CD14-positive monocyte (primary cell): Measurements from ENCODE around the gene MYO6. TPM values are rescaled to one million over a fixed set of nuclear protein-coding genes. Genes with fewer than 3 reads are reported as not detected.

ENCODE experiments used
- DNase-seq, 3 donors: peaks; one replicate each; pipeline ENCODE4 v3.0.0-alpha.2; 2011 to 2022
- H2AFZ ChIP-seq: 2 replicates; pipeline ENCODE4 v1.6.0; 2012; ENCODE audit warnings: mild to moderate bottlenecking, low read depth, low read length, inconsistent platforms; ENCODE audit not compliant: insufficient read depth, poor library complexity, severe bottlenecking
- H3K27ac ChIP-seq, 2 donors: 1 replicate in 1 of 2; 2 replicates in 1 of 2; pipeline ENCODE4 v1.5.1; 2012 to 2013; ENCODE audit warnings: low read length in 2 of 2, control low read depth in 1 of 2, inconsistent platforms in 1 of 2, low read depth in 1 of 2, mild to moderate bottlenecking in 1 of 2
- H3K27me3 ChIP-seq, 2 donors: one replicate each; pipeline versions ENCODE4 v1.6.0 to v1.6.1; 2011 to 2013; ENCODE audit warnings: low read length in 2 of 2; ENCODE audit not compliant: control insufficient read depth in 2 of 2, insufficient read depth in 2 of 2
- H3K36me3 ChIP-seq, 2 donors: replicated peaks in 1 of 2; 1 replicate in 1 of 2; 2 replicates in 1 of 2; pipeline versions ENCODE4 v1.5.1 to v1.6.1; 2012 to 2013; ENCODE audit warnings: low read length in 2 of 2, control low read depth in 1 of 2, inconsistent platforms in 1 of 2, mild to moderate bottlenecking in 1 of 2; ENCODE audit not compliant: insufficient read depth in 2 of 2, control insufficient read depth in 1 of 2
- H3K4me1 ChIP-seq, 2 donors: 1 replicate in 1 of 2; 2 replicates in 1 of 2; pipeline versions ENCODE4 v1.5.1 to v1.6.1; 2012 to 2013; ENCODE audit warnings: low read length in 2 of 2, control low read depth in 1 of 2, inconsistent platforms in 1 of 2, mild to moderate bottlenecking in 1 of 2, moderate library complexity in 1 of 2; ENCODE audit not compliant: insufficient read depth in 2 of 2, control insufficient read depth in 1 of 2
- H3K4me2 ChIP-seq: replicated peaks from 2 replicates; pipeline ENCODE3; 2012; ENCODE audit warnings: low read length, moderate library complexity, mild to moderate bottlenecking; ENCODE audit not compliant: poor library complexity, severe bottlenecking; ENCODE audit errors: extremely low read depth
- H3K4me3 ChIP-seq, 3 experiments: fragments of 200-600 bp in 1 of 3; sonication (generic) in 1 of 3; replicated peaks in 1 of 3; 1 replicate in 2 of 3; 2 replicates in 1 of 3; pipeline ENCODE4 v1.5.1; 2011 to 2013; ENCODE audit warnings: low read length in 3 of 3, mild to moderate bottlenecking in 3 of 3, control low read depth in 2 of 3, low read depth in 2 of 3, inconsistent platforms in 1 of 3, moderate library complexity in 1 of 3
- H3K79me2 ChIP-seq: 2 replicates; pipeline ENCODE4 v1.6.0; 2012; ENCODE audit warnings: mild to moderate bottlenecking, control low read depth, inconsistent platforms, low read length, moderate library complexity; ENCODE audit not compliant: insufficient read depth
- H3K9ac ChIP-seq: 2 replicates; pipeline ENCODE4 v1.6.0; 2017; ENCODE audit warnings: low read length, mild to moderate bottlenecking; ENCODE audit not compliant: insufficient read depth, poor library complexity, severe bottlenecking
- H3K9me3 ChIP-seq, 2 donors: replicated peaks in 1 of 2; 1 replicate in 1 of 2; 2 replicates in 1 of 2; pipeline versions ENCODE4 v1.5.1 to v1.6.1; 2012 to 2013; ENCODE audit warnings: low read length in 2 of 2, control low read depth in 1 of 2; ENCODE audit not compliant: control insufficient read depth in 1 of 2, insufficient read depth in 1 of 2
- H4K20me1 ChIP-seq: 2 replicates; pipeline ENCODE4 v1.6.0; 2012; ENCODE audit warnings: mild to moderate bottlenecking, low read length, control low read depth, moderate library complexity; ENCODE audit not compliant: insufficient read depth
- H3K27ac Mint-ChIP-seq, 7 donors: one replicate each; pipeline ENCODE4 v1.8.0; 2020; ENCODE audit warnings: mild to moderate bottlenecking in 7 of 7, mixed read lengths in 7 of 7, moderate library complexity in 6 of 7, inconsistent platforms in 2 of 7
- H3K27me3 Mint-ChIP-seq, 3 donors: one replicate each; pipeline ENCODE4 v1.8.0; 2021 to 2022; ENCODE audit warnings: low read depth in 3 of 3, mild to moderate bottlenecking in 3 of 3, mixed read lengths in 3 of 3, moderate library complexity in 3 of 3, inconsistent platforms in 1 of 3
- H3K36me3 Mint-ChIP-seq, 2 donors: one replicate each; pipeline ENCODE4 v1.8.0; 2020; ENCODE audit warnings: mixed read lengths in 2 of 2, inconsistent platforms in 1 of 2, mild to moderate bottlenecking in 1 of 2
- H3K4me1 Mint-ChIP-seq: one replicate; pipeline ENCODE4 v1.8.0; 2020; ENCODE audit warnings: mild to moderate bottlenecking, mixed read lengths
- H3K4me3 Mint-ChIP-seq, 2 donors: one replicate each; pipeline ENCODE4 v1.8.0; 2020; ENCODE audit warnings: mild to moderate bottlenecking in 2 of 2, mixed read lengths in 2 of 2, moderate library complexity in 1 of 2
- H3K9me3 Mint-ChIP-seq, 7 donors: one replicate each; pipeline ENCODE4 v1.8.0; 2020 to 2022; ENCODE audit warnings: mixed read lengths in 7 of 7, mild to moderate bottlenecking in 6 of 7, moderate library complexity in 6 of 7, inconsistent platforms in 2 of 7
- CTCF ChIP-seq: fragments of 200-600 bp; IDR thresholded peaks from one replicate; pipeline ENCODE4 v1.8.0; 2022; ENCODE audit warnings: antibody characterized with exemption, mild to moderate bottlenecking
- WGBS: methylation state at CpG from one replicate; pipeline ENCODE4 v1.1.5; 2013; ENCODE audit warnings: missing lambda C conversion rate; ENCODE audit not compliant: insufficient coverage; 5-methylcytosine and 5-hydroxymethylcytosine counted together
- intact Hi-C, 2 donors: fragments of 100-400 bp; cut with micrococcal nuclease; formaldehyde crosslinking; loops; one replicate each; pipeline versions ENCODE4 v1.15.0 to v1.15.1; 2023
- polyA plus RNA-seq, 3 donors: library from polyadenylated mRNA; depleted of rRNA in 1 of 3; unstranded in 2 of 3; stranded (reverse) in 1 of 3; fragments of 300-500 nt in 2 of 3; fragments of >200 nt in 1 of 3; fragmentation: Illumina TruSeq in 2 of 3; gene quantifications; 1 replicate in 2 of 3; 2 replicates in 1 of 3; pipeline ENCODE4 v1.2.3, GENCODE V29; 2012 to 2021

MYO6 gene
- polyA plus RNA-seq, 3 donors: not detected

GRCh38 chr6:75856902-75857301, 107.9 kb downstream of the MYO6 start:
- Histone ChIP-seq H3K9me3 (no peaks in the 10 kb centered on the region), H3K4me3 (no peak overlapping the region), H3K27me3 (no peaks in the 10 kb centered on the region), H3K27ac (no peak overlapping the region), H3K4me1 (no peaks in the 10 kb centered on the region), H2AFZ (no peak overlapping the region), H3K9ac (no peak overlapping the region), H3K4me2 (no peak overlapping the region), H3K79me2 (no peaks in the 10 kb centered on the region), H3K36me3 (no peaks in the 10 kb centered on the region), H4K20me1 (no peaks in the 10 kb centered on the region)
- no peak for TF ChIP-seq CTCF
- no peak overlapping the region for H3K4me3 Mint-ChIP-seq
- intact Hi-C loops: no loop called here
- no peak overlapping the region for H3K27ac Mint-ChIP-seq
- no peaks in the 10 kb centered on the region for H3K9me3 Mint-ChIP-seq
- no CpG with 5 or more reads among the region's 1 CpG for WGBS
- H3K27me3 Mint-ChIP-seq: peaks cover 3 to 11% (median 6%) of the 10 kb centered on the region in 3 donors
- no peak for DNase-seq
- no peaks in the 10 kb centered on the region for H3K4me1 Mint-ChIP-seq
- H3K36me3 Mint-ChIP-seq: no peaks in the 10 kb centered on the region

GRCh38 chr6:75863001-75863400, 114.0 kb downstream of the MYO6 start:
- peaks cover 0 to 1% (median 0%) of the 10 kb centered on the region in 7 donors for H3K9me3 Mint-ChIP-seq
- no peaks in the 10 kb centered on the region for H3K4me1 Mint-ChIP-seq
- no peak for TF ChIP-seq CTCF
- Histone ChIP-seq H3K27ac (no peak overlapping the region), H2AFZ (no peak overlapping the region), H3K9ac (no peak overlapping the region), H3K36me3 (no peaks in the 10 kb centered on the region), H3K4me1 (no peaks in the 10 kb centered on the region), H4K20me1 (no peaks in the 10 kb centered on the region), H3K4me2 (no peak overlapping the region), H3K79me2 (no peaks in the 10 kb centered on the region), H3K27me3 (no peaks in the 10 kb centered on the region), H3K9me3 (no peaks in the 10 kb centered on the region), H3K4me3 (no peak overlapping the region)
- no peak for DNase-seq
- no peak overlapping the region for H3K27ac Mint-ChIP-seq
- no peaks in the 10 kb centered on the region for H3K36me3 Mint-ChIP-seq
- no peak overlapping the region for H3K4me3 Mint-ChIP-seq
- WGBS: 86% methylated on average over 3 of the region's 3 CpGs
- peaks cover 3 to 9% (median 6%) of the 10 kb centered on the region in 3 donors for H3K27me3 Mint-ChIP-seq
- intact Hi-C loops: no loop called here
